BLaER1 treated with 17β-estradiol and CSF1 and Interleukin-3, amounts not matched to agents 10 nM and 100 nM (cell line): ENCODE data around the gene CEACAM21.

Experiments used
- H3K27ac ChIP-seq, 11 experiments: shearing (Covaris generic); formaldehyde crosslinking; 2 replicates each; pipeline ENCODE4 v1.8.1; 2022
- H3K27me3 ChIP-seq, 11 experiments: shearing (Covaris generic); formaldehyde crosslinking; 2 replicates each; pipeline ENCODE4 v1.8.1; 2022
- H3K36me3 ChIP-seq, 11 experiments: shearing (Covaris generic); formaldehyde crosslinking; 2 replicates each; pipeline ENCODE4 v1.8.1; 2022
- H3K4me1 ChIP-seq, 10 experiments: shearing (Covaris generic); formaldehyde crosslinking; 2 replicates each; pipeline ENCODE4 v1.8.1; 2022
- H3K4me2 ChIP-seq, 11 experiments: shearing (Covaris generic); formaldehyde crosslinking; 2 replicates each; pipeline ENCODE4 v1.8.1; 2022
- H3K4me3 ChIP-seq, 10 experiments: shearing (Covaris generic); formaldehyde crosslinking; 2 replicates each; pipeline ENCODE4 v1.8.1; 2022
- H3K9ac ChIP-seq, 11 experiments: shearing (Covaris generic); formaldehyde crosslinking; 2 replicates each; pipeline ENCODE4 v1.8.1; 2022
- H3K9me3 ChIP-seq, 11 experiments: shearing (Covaris generic); formaldehyde crosslinking; replicated peaks in 1 of 11; 2 replicates each; pipeline ENCODE4 v1.8.1; 2022
- H4K20me1 ChIP-seq, 11 experiments: shearing (Covaris generic); formaldehyde crosslinking; 2 replicates each; pipeline ENCODE4 v1.8.1; 2022
- Cebpa-rat ChIP-seq, 11 experiments: shearing (Covaris generic); IDR thresholded peaks; 2 replicates each; pipeline ENCODE4 v1.8.1; 2022

The CEACAM21 gene

DNA sequence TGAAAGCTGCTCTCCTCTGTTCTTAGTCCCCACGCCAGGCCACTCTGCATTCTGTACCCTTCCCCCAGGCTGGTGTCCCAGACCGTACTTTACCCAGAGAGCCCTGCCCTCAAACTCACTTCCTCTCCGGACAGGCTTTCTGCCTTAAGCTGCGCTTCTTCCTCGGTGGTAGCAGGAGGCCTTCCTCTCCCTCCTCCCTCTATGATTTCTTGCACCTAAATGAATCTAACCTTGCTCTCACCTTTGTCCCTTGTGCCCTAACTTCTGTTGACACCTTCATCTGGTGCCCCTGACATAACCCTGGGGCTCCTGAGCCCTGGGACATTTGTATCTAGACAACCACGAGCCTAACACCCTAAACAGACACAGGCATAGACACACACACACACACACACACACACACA is 29.6 kb upstream of the CEACAM21 start:
- Histone ChIP-seq H3K36me3 (peaks cover 0 to 7% (median 0%) of the 10 kb centered on the region in 11 experiments; a peak in 6 of 22 replicates), H3K9ac (peak overlapping the region; percentile 70 to 96 (median 76)), H4K20me1 (no peaks in the 10 kb centered on the region), H3K4me2 (peak overlapping the region; percentile 88 to 99 (median 95)), H3K4me3 (peak overlapping the region; percentile 28 to 60 (median 44); a peak in 18 of 20 replicates), H3K9me3 (no peaks in the 10 kb centered on the region), H3K27me3 (no peaks in the 10 kb centered on the region), H3K4me1 (peaks cover 53 to 69% (median 60%) of the 10 kb centered on the region in 10 experiments), H3K27ac (peak overlapping the region; percentile 71 to 99 (median 91))
- no peak for TF ChIP-seq Cebpa-rat (IDR thresholded peaks at IDR 0.05)

DNA sequence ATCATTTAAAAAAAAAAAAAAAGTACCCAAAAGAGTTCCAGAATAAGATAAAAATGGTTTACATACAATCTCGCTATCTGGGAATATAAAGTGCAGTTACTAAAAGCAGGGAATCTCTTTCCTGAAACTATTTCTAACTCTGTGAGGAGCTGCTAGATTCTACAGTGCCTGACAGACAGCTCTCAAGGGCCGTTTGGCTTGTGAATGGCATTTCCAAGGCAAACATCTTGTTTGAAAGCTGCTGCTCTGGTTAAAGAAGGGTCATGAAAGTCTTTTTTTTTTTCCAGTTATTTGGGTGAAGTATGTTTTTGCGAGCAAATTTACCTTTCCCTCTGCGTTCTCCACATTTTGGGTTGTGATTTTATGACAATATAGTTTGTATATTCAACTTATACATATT is 29.0 kb upstream of the CEACAM21 start:
- H3K27me3 ChIP-seq = no peaks in the 10 kb centered on the region
- H3K4me2 ChIP-seq = peak overlapping the region; percentile 88 to 99 (median 95)
- no peaks in the 10 kb centered on the region for H4K20me1 ChIP-seq
- peaks cover 53 to 74% (median 63%) of the 10 kb centered on the region in 10 experiments for H3K4me1 ChIP-seq
- peak overlapping the region; percentile 71 to 99 (median 91); a peak in 21 of 22 replicates for H3K27ac ChIP-seq
- H3K36me3 ChIP-seq = peaks cover 0 to 13% (median 0%) of the 10 kb centered on the region in 11 experiments; a peak in 7 of 22 replicates
- peak overlapping the region; percentile 70 to 96 (median 76); a peak in 19 of 22 replicates for H3K9ac ChIP-seq
- H3K9me3 ChIP-seq = no peaks in the 10 kb centered on the region
- TF ChIP-seq Cebpa-rat (IDR thresholded peaks at IDR 0.05) = no peak
- peak overlapping the region in 5 of 10 experiments; percentile 28 to 60 (median 39); a peak in 3 of 20 replicates for H3K4me3 ChIP-seq

- Histone ChIP-seq H4K20me1 (no peaks in the 10 kb centered on the region), H3K9me3 (no peaks in the 10 kb centered on the region), H3K4me2 (peak overlapping the region; percentile 88 to 99 (median 95)), H3K27ac (peak overlapping the region; percentile 82 to 99 (median 91); a peak in 21 of 22 replicates), H3K36me3 (peaks cover 0 to 19% (median 0%) of the 10 kb centered on the region in 11 experiments; a peak in 7 of 22 replicates), H3K27me3 (no peaks in the 10 kb centered on the region), H3K9ac (peak overlapping the region in 10 of 11 experiments; percentile 87 to 96 (median 89); a peak in 16 of 22 replicates), H3K4me1 (peaks cover 52 to 75% (median 63%) of the 10 kb centered on the region in 10 experiments), H3K4me3 (peak overlapping the region in 2 of 10 experiments; percentile 78 to 95; a peak in 1 of 20 replicates)
- no peak for TF ChIP-seq Cebpa-rat (IDR thresholded peaks at IDR 0.05)
Measured at GRCh38 chr19:41547569-41547968, 28.4 kb upstream of the CEACAM21 start.

DNA sequence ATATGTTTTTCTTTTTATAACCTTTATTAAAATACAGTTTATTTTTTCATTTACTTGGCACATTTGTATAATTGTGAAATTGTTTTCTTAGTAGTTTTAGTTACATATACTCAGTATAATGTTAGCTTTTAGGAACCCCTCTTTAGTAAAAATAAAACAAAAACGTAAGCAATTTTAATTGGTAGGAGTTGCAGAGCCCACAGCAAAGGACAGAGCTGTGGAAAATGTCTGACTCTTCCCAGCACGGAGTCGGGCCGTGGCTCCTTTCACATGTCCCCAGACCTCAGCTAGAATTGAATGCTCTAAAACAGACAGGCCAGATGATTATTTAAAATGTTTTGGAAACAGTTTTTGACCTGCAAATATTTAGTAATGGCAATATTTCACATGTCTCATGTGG is 27.9 kb upstream of the CEACAM21 start:
- no peaks in the 10 kb centered on the region; a peak in 1 of 22 replicates for H3K9me3 ChIP-seq
- peaks cover 0 to 24% (median 0%) of the 10 kb centered on the region in 11 experiments; a peak in 7 of 22 replicates for H3K36me3 ChIP-seq
- peak overlapping the region in 8 of 10 experiments; percentile 28 to 95 (median 76); a peak in 8 of 20 replicates for H3K4me3 ChIP-seq
- H3K27me3 ChIP-seq = no peaks in the 10 kb centered on the region
- TF ChIP-seq Cebpa-rat (IDR thresholded peaks at IDR 0.05) = no peak
- H3K27ac ChIP-seq = peak overlapping the region; percentile 82 to 99 (median 91); a peak in 21 of 22 replicates
- H4K20me1 ChIP-seq = no peaks in the 10 kb centered on the region
- H3K4me1 ChIP-seq = peaks cover 51 to 75% (median 65%) of the 10 kb centered on the region in 10 experiments
- H3K4me2 ChIP-seq = peak overlapping the region; percentile 88 to 99 (median 95)
- H3K9ac ChIP-seq = peak overlapping the region; percentile 87 to 96 (median 89); a peak in 20 of 22 replicates

- Histone ChIP-seq H3K4me2 (peak overlapping the region; percentile 88 to 99 (median 95)), H3K9ac (peak overlapping the region; percentile 87 to 96 (median 89)), H3K36me3 (peaks cover 8 to 35% (median 10%) of the 10 kb centered on the region in 11 experiments; a peak in 17 of 22 replicates), H3K4me1 (peaks cover 60 to 80% (median 72%) of the 10 kb centered on the region in 10 experiments), H3K4me3 (peak overlapping the region; percentile 68 to 95 (median 78)), H3K9me3 (peaks cover 0 to 10% (median 8%) of the 10 kb centered on the region in 11 experiments; a peak in 16 of 22 replicates), H3K27me3 (no peaks in the 10 kb centered on the region), H3K27ac (peak overlapping the region; percentile 82 to 99 (median 91)), H4K20me1 (no peaks in the 10 kb centered on the region)
- no peak for TF ChIP-seq Cebpa-rat (IDR thresholded peaks at IDR 0.05)
Measured at GRCh38 chr19:41548954-41549688, 26.8 kb upstream of the CEACAM21 start.

DNA sequence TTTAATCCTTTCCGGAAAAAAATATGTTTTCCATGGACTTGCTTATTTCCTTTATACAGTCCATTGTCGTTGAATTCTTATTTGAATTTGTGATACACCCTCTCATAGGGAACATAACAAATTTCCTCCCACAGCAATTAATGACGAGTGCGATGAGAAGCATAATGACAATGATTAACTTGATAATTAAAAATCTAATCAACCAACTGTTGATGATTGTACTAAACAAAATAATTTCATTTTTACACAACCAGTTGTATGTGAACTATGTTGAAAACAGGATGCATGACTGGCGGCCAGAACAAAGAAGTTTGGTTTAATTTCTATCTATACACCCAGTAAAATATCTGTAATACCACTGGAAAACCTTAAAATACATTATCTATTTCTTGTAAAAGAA is 26.1 kb upstream of the CEACAM21 start:
- peak overlapping the region; percentile 88 to 99 (median 95); a peak in 21 of 22 replicates for H3K4me2 ChIP-seq
- H3K27ac ChIP-seq = peak overlapping the region; percentile 82 to 99 (median 91)
- TF ChIP-seq Cebpa-rat (IDR thresholded peaks at IDR 0.05) = no peak

DNA sequence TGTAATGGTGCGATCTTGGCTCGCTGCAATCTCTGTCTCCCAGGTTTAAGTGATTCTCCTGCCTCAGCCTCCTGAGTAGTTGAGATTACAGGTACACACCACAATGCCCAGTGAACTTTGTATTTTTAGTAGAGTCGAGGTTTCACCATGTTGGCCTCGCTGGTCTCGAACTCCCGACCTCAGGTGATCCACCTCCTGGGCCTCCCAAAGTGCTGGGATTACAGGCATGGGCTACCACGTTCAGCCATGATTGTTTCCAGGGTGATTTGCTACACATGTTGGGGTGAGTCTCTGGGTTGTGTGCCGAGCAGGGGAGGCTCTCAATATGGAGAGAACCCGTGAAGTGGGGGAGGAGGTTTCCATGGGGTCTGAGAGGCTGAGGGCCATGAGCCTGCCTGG is 24.8 kb upstream of the CEACAM21 start:
- no peak for TF ChIP-seq Cebpa-rat (IDR thresholded peaks at IDR 0.05)

More for the DNA sequence above, 26.1 kb upstream of the CEACAM21 start:
- peaks cover 62 to 80% (median 69%) of the 10 kb centered on the region in 10 experiments for H3K4me1 ChIP-seq
- peak overlapping the region; percentile 87 to 96 (median 89) for H3K9ac ChIP-seq
- no peaks in the 10 kb centered on the region for H3K27me3 ChIP-seq
- H4K20me1 ChIP-seq = no peaks in the 10 kb centered on the region
- peak overlapping the region; percentile 68 to 95 (median 78) for H3K4me3 ChIP-seq
- peaks cover 0 to 11% (median 9%) of the 10 kb centered on the region in 11 experiments; a peak in 16 of 22 replicates for H3K9me3 ChIP-seq
- H3K36me3 ChIP-seq = peaks cover 8 to 37% (median 10%) of the 10 kb centered on the region in 11 experiments; a peak in 17 of 22 replicates

GRCh38 chr19:41551711-41552110 is 24.3 kb upstream of the CEACAM21 start:
- no peaks in the 10 kb centered on the region for H4K20me1 ChIP-seq
- H3K27ac ChIP-seq = peak overlapping the region; percentile 82 to 99 (median 91)
- peaks cover 13 to 53% (median 23%) of the 10 kb centered on the region in 11 experiments; a peak in 17 of 22 replicates for H3K36me3 ChIP-seq
- no peak for TF ChIP-seq Cebpa-rat (IDR thresholded peaks at IDR 0.05)
- peak overlapping the region; percentile 87 to 96 (median 89) for H3K9ac ChIP-seq
- H3K27me3 ChIP-seq = no peaks in the 10 kb centered on the region
- H3K9me3 ChIP-seq = peaks cover 0 to 11% (median 9%) of the 10 kb centered on the region in 11 experiments; a peak in 16 of 22 replicates
- peak overlapping the region; percentile 88 to 99 (median 95) for H3K4me2 ChIP-seq
- H3K4me3 ChIP-seq = peak overlapping the region; percentile 68 to 95 (median 78)
- H3K4me1 ChIP-seq = peaks cover 59 to 80% (median 68%) of the 10 kb centered on the region in 10 experiments

More for the DNA sequence above, 24.8 kb upstream of the CEACAM21 start:
- Histone ChIP-seq H3K9me3 (peaks cover 0 to 11% (median 9%) of the 10 kb centered on the region in 11 experiments; a peak in 16 of 22 replicates), H3K9ac (peak overlapping the region; percentile 87 to 96 (median 89)), H3K27me3 (no peaks in the 10 kb centered on the region), H3K36me3 (peaks cover 9 to 48% (median 19%) of the 10 kb centered on the region in 11 experiments; a peak in 17 of 22 replicates), H3K4me3 (peak overlapping the region; percentile 68 to 95 (median 78)), H4K20me1 (no peaks in the 10 kb centered on the region), H3K27ac (peak overlapping the region; percentile 82 to 99 (median 91)), H3K4me1 (peaks cover 59 to 80% (median 68%) of the 10 kb centered on the region in 10 experiments), H3K4me2 (peak overlapping the region; percentile 88 to 99 (median 95))
